Endothelial cell of umbilical vein (primary cell): ENCODE measurements around the gene UBE2B. TPM values are rescaled to one million over a fixed set of nuclear protein-coding genes. Genes with fewer than 3 reads are reported as not detected.
A peak's percentile ranks its signal among the peaks of the same experiment; 100 is the strongest.

Source experiments
- BruUV-seq: library from RNA; stranded (reverse); fragments of 400-500 nt; replicated peaks from 2 replicates; lab custom pipeline; 2021; lab: Mats Ljungman, UMichigan
- CTCF ChIA-PET: fragments of 300-600, 350-600 bp; sonication (Branson Sonifier 250); formaldehyde crosslinking; loops from one replicate; lab custom pipeline; 2021; ENCODE audit warnings: antibody characterized with exemption, inconsistent platforms; lab: Charles Lee
- POLR2A ChIA-PET: fragments of 300-600, 350-600 bp; sonication (Branson Sonifier 250); formaldehyde crosslinking; loops from one replicate; lab custom pipeline; 2021; ENCODE audit warnings: antibody characterized with exemption, inconsistent platforms; lab: Charles Lee
- DNase-seq: peaks from one replicate; pipeline ENCODE4 v3.0.0-alpha.2; 2011; ENCODE audit warnings: low read depth, low spot score
- FAIRE-seq: peaks from 2 replicates; lab custom pipeline; 2011; peaks lifted over from hg19 to GRCh38; lab: Jason Lieb, UNC
- H2AFZ ChIP-seq: 2 replicates; pipeline ENCODE4 v1.6.0; 2012; ENCODE audit warnings: low read depth, low read length, control low read depth, inconsistent platforms
- H3K27ac ChIP-seq: 2 replicates; pipeline ENCODE4 v1.5.1; 2011; ENCODE audit warnings: low read depth, mild to moderate bottlenecking, control low read depth, low read length, moderate library complexity; ENCODE audit not compliant: insufficient read depth
- H3K27me3 ChIP-seq, 2 experiments: 2 replicates each; pipeline versions ENCODE4 v1.6.0 to v1.6.1; 2011; ENCODE audit warnings: low read length in 2 of 2, mixed read lengths in 1 of 2; ENCODE audit not compliant: control insufficient read depth in 2 of 2, insufficient read depth in 2 of 2
- H3K36me3 ChIP-seq, 2 experiments: 2 replicates in 1 of 2; 3 replicates in 1 of 2; pipeline ENCODE4 v1.5.1; 2011; ENCODE audit warnings: low read length in 2 of 2, mild to moderate bottlenecking in 1 of 2, moderate library complexity in 1 of 2; ENCODE audit not compliant: control insufficient read depth in 2 of 2, insufficient read depth in 2 of 2; ENCODE audit errors: extremely low read depth in 1 of 2
- H3K4me1 ChIP-seq: 3 replicates; pipeline ENCODE4 v1.5.1; 2011; ENCODE audit warnings: mild to moderate bottlenecking, low read length; ENCODE audit not compliant: control insufficient read depth, insufficient read depth; ENCODE audit errors: extremely low read depth
- H3K4me2 ChIP-seq: 2 replicates; pipeline ENCODE4 v1.6.1; 2011; ENCODE audit warnings: low read length, control low read depth, mixed read lengths; ENCODE audit not compliant: insufficient read depth
- H3K4me3 ChIP-seq, 3 experiments: fragments of 200-600 bp in 1 of 3; sonication (generic), shearing (Covaris generic) in 1 of 3; replicated peaks in 1 of 3; 2 replicates each; pipeline ENCODE4 v1.5.1; 2011 to 2016; ENCODE audit warnings: control low read depth in 3 of 3, low read length in 3 of 3, mild to moderate bottlenecking in 2 of 3, inconsistent platforms in 1 of 3, low read depth in 1 of 3, moderate library complexity in 1 of 3; ENCODE audit not compliant: insufficient read depth in 1 of 3
- H3K79me2 ChIP-seq: 2 replicates; pipeline ENCODE4 v1.6.0; 2012; ENCODE audit warnings: low read length, inconsistent platforms; ENCODE audit not compliant: control insufficient read depth, insufficient read depth
- H3K9ac ChIP-seq: replicated peaks from 2 replicates; pipeline ENCODE3; 2011; ENCODE audit warnings: low read length, control low read depth; ENCODE audit not compliant: insufficient read depth; ENCODE audit errors: extremely low read depth
- H3K9me1 ChIP-seq: replicated peaks from 3 replicates; pipeline ENCODE4 v1.6.0; 2011; ENCODE audit warnings: mild to moderate bottlenecking, low read length; ENCODE audit not compliant: control insufficient read depth, insufficient read depth; ENCODE audit errors: extremely low read depth
- H3K9me3 ChIP-seq: replicated peaks from 2 replicates; pipeline ENCODE4 v1.5.1; 2012; ENCODE audit warnings: low read length, inconsistent platforms; ENCODE audit not compliant: control insufficient read depth, insufficient read depth
- H4K20me1 ChIP-seq: replicated peaks from 2 replicates; pipeline ENCODE3; 2011; ENCODE audit warnings: mild to moderate bottlenecking, low read length; ENCODE audit not compliant: control insufficient read depth, insufficient read depth; ENCODE audit errors: extremely low read depth
- CTCF ChIP-seq, 2 donors: IDR thresholded peaks; 1 replicate in 1 of 2; 2 replicates in 1 of 2; pipeline ENCODE4 v1.5.1; 2011; ENCODE audit warnings: low read length in 2 of 2, mild to moderate bottlenecking in 2 of 2, moderate library complexity in 2 of 2, control low read depth in 1 of 2, inconsistent platforms in 1 of 2, low read depth in 1 of 2; ENCODE audit not compliant: insufficient read depth in 1 of 2; ENCODE audit errors: extremely low read depth in 1 of 2
- FOS ChIP-seq: IDR thresholded peaks from 2 replicates; pipeline ENCODE4 v1.6.1; 2011; ENCODE audit warnings: mild to moderate bottlenecking, low read length, moderate library complexity, borderline replicate concordance; ENCODE audit not compliant: insufficient read depth
- GATA2 ChIP-seq: IDR thresholded peaks from 2 replicates; pipeline ENCODE4 v1.7.0; 2011; ENCODE audit warnings: low read depth, mild to moderate bottlenecking, moderate library complexity, mixed read lengths, low read length; ENCODE audit not compliant: insufficient read length, insufficient read depth
- JUN ChIP-seq: IDR thresholded peaks from 2 replicates; pipeline ENCODE4 v1.6.1; 2011; ENCODE audit warnings: borderline replicate concordance, low read depth; ENCODE audit not compliant: insufficient read length, insufficient read depth
- MAX ChIP-seq: IDR thresholded peaks from 2 replicates; pipeline ENCODE4 v1.6.1; 2011; ENCODE audit not compliant: insufficient read depth, insufficient read length
- MYC ChIP-seq: IDR thresholded peaks from one replicate; pipeline ENCODE4 v1.6.1; 2011; ENCODE audit warnings: mild to moderate bottlenecking, low read depth, low read length
- POLR2A ChIP-seq: IDR thresholded peaks from 2 replicates; pipeline ENCODE4 v1.6.1; 2012; ENCODE audit warnings: low read depth, mild to moderate bottlenecking, control low read depth, low read length
- dilution Hi-C: fragments of 300-500 bp; cut with MboI; formaldehyde crosslinking; loops from one replicate; pipeline ENCODE4 v1.15.0; 2019; ENCODE audit warnings: low sequenced_read_pairs; ENCODE audit not compliant: extremely low pct_ligation_motif_present
- intact Hi-C: fragments of 100-400 bp; cut with micrococcal nuclease; formaldehyde crosslinking; loops from one replicate; pipeline ENCODE4 v1.10.0; 2022
- polyA plus RNA-seq, 4 experiments: library from polyadenylated mRNA; depleted of rRNA in 3 of 4; stranded (reverse) in 3 of 4; unstranded in 1 of 4; fragments of >200 nt; gene quantifications; 2 replicates each; pipeline versions ENCODE4 v1.2.1 to v1.2.3, GENCODE V29; 2011 to 2012; ENCODE audit warnings: missing spikeins in 1 of 4
- total RNA-seq: library from RNA; stranded (reverse); gene quantifications from 2 replicates; pipeline ENCODE4 v1.2.3, GENCODE V29; 2021

Gene UBE2B
- total and polyA plus RNA-seq, 2 donors (not counting 3 experiments of a cell fraction or from before 2014, with no cell fraction given): 37.8 to 110 TPM

GRCh38 chr5:134435560-134435959 lies 64.2 kb downstream of the UBE2B start:
- H3K36me3 ChIP-seq: no peaks in the 10 kb centered on the region
- FAIRE-seq: no peak
- H3K27me3 ChIP-seq: no peaks in the 10 kb centered on the region
- no peaks in the 10 kb centered on the region for H3K79me2 ChIP-seq
- CTCF ChIA-PET: interaction anchor here (1.9 to 2.0 kb wide), 2 partner anchors 8 to 31 kb away, joined by 8 to 9 read pairs; no protein-coding TSS in a partner anchor
- no peak overlapping the region for H3K4me2 ChIP-seq
- H3K27ac ChIP-seq: no peak overlapping the region
- H3K9ac ChIP-seq: no peak overlapping the region
- no peaks in the 10 kb centered on the region for H3K9me3 ChIP-seq
- H4K20me1 ChIP-seq: no peaks in the 10 kb centered on the region
- POLR2A ChIA-PET: no interaction called here
- H3K4me3 ChIP-seq: no peak overlapping the region
- H3K9me1 ChIP-seq: no peaks in the 10 kb centered on the region
- no peak for TF ChIP-seq MYC
- no peak overlapping the region for H2AFZ ChIP-seq
- H3K4me1 ChIP-seq: peaks cover 5% of the 10 kb centered on the region
- no peak for DNase-seq
- no TSS peak for BruUV-seq
- dilution Hi-C loops: no loop called here
- intact Hi-C loops: no loop called here

- peaks cover 5% of the 10 kb centered on the region for H3K4me1 ChIP-seq
Measured at GRCh38 chr5:134436523-134437339, 65.4 kb downstream of the UBE2B start.

More at GRCh38 chr5:134436523-134437339, 65.4 kb downstream of the UBE2B start:
- no TSS peak for BruUV-seq
- dilution Hi-C loops: no loop called here
- no peaks in the 10 kb centered on the region for H3K9me3 ChIP-seq
- peak overlapping the region; percentile 43 for H2AFZ ChIP-seq
- CTCF ChIA-PET: interaction anchor here (0.9 to 2.0 kb wide), 7 partner anchors 9 to 141 kb away, joined by 3 to 9 read pairs (median 6); partner anchors contain the start of gene CDKN2AIPNL
- FAIRE-seq (no peak), DNase-seq (peak; percentile 69)
- H3K36me3 ChIP-seq: no peaks in the 10 kb centered on the region
- no peak overlapping the region for H3K4me3 ChIP-seq
- H3K27ac ChIP-seq: no peak overlapping the region
- no peak overlapping the region for H3K4me2 ChIP-seq
- no peak for TF ChIP-seq GATA2
- TF ChIP-seq FOS: no peak
- no peak for TF ChIP-seq JUN
- TF ChIP-seq POLR2A: no peak
- no peak for TF ChIP-seq MYC
- no peak for TF ChIP-seq MAX
- TF ChIP-seq CTCF (IDR thresholded peaks at IDR 0.05; ENCODE audit: extremely low read depth in 1 of 2, insufficient read depth in 1 of 2, low read depth in 1 of 2, low read length in 2 of 2): no peak
- H3K27me3 ChIP-seq: no peaks in the 10 kb centered on the region
- POLR2A ChIA-PET: interaction anchor here (0.6 to 1.2 kb wide), 4 partner anchors 65 to 371 kb away, joined by 4 read pairs; no protein-coding TSS in a partner anchor
- H3K79me2 ChIP-seq: no peaks in the 10 kb centered on the region
- no peaks in the 10 kb centered on the region for H4K20me1 ChIP-seq
- no peaks in the 10 kb centered on the region for H3K9me1 ChIP-seq
- intact Hi-C loops: loop anchor here (1.0 to 2.0 kb wide), 2 partner anchors 24 to 66 kb away; no protein-coding TSS in a partner anchor
- no peak overlapping the region for H3K9ac ChIP-seq
